Endothelial cell of umbilical vein (primary cell): Measurements from ENCODE around the gene EFR3B.

Experiments used
- CTCF ChIP-seq, 2 donors: IDR thresholded peaks; 1 replicate in 1 of 2; 2 replicates in 1 of 2; pipeline ENCODE4 v1.5.1; 2011; ENCODE audit warnings: low read length in 2 of 2, mild to moderate bottlenecking in 2 of 2, moderate library complexity in 2 of 2, control low read depth in 1 of 2, inconsistent platforms in 1 of 2, low read depth in 1 of 2; ENCODE audit not compliant: insufficient read depth in 1 of 2; ENCODE audit errors: extremely low read depth in 1 of 2
- GATA2 ChIP-seq: IDR thresholded peaks from 2 replicates; pipeline ENCODE4 v1.7.0; 2011; ENCODE audit warnings: low read depth, mild to moderate bottlenecking, moderate library complexity, mixed read lengths, low read length; ENCODE audit not compliant: insufficient read length, insufficient read depth
- POLR2A ChIP-seq: IDR thresholded peaks from 2 replicates; pipeline ENCODE4 v1.6.1; 2012; ENCODE audit warnings: low read depth, mild to moderate bottlenecking, control low read depth, low read length
- POLR2AphosphoS5 ChIP-seq: IDR thresholded peaks from 2 replicates; pipeline ENCODE4 v1.6.1; 2012; ENCODE audit warnings: low read depth, mild to moderate bottlenecking, control low read depth, low read length, moderate library complexity; ENCODE audit not compliant: insufficient read depth

GRCh38 chr2:25034081-25034480, 7.8 kb upstream of the EFR3B start:
- no peak for TF ChIP-seq POLR2A
- TF ChIP-seq CTCF (IDR thresholded peaks at IDR 0.05; ENCODE audit: extremely low read depth in 1 of 2, insufficient read depth in 1 of 2, low read depth in 1 of 2, low read length in 2 of 2) = no peak
- TF ChIP-seq GATA2 = no peak
- TF ChIP-seq POLR2AphosphoS5 = no peak
